Smooth muscle cell (in vitro differentiated cells): ENCODE measurements around the gene CERS2. TPM values are rescaled to one million over a fixed set of nuclear protein-coding genes. Genes with fewer than 3 reads are reported as not detected.
"Not testable (repeated sequence)": the region's sequence is repeated elsewhere in the genome, so short reads cannot be mapped to it uniquely, and the experiment has no call there.

ENCODE experiments used
- DNase-seq: peaks from one replicate; lab custom pipeline; 2025; ENCODE audit not compliant: unreplicated experiment; lab: John Stamatoyannopoulos, UW
- H2AFZ ChIP-seq: fragments of 200-600 bp; sonication (generic); 2 replicates; pipeline ENCODE4 v1.6.0; 2016; ENCODE audit warnings: antibody characterized with exemption, low read depth, mild to moderate bottlenecking
- H3F3A ChIP-seq: fragments of 200-600 bp; sonication (generic); 2 replicates; pipeline ENCODE4 v1.6.0; 2017; ENCODE audit warnings: antibody characterized with exemption, low read depth
- H3K27ac ChIP-seq: fragments of 200-600 bp; sonication (generic); 2 replicates; pipeline ENCODE4 v1.5.1; 2016; ENCODE audit warnings: low read depth, mild to moderate bottlenecking
- H3K27me3 ChIP-seq: fragments of 200-600 bp; sonication (generic); 2 replicates; pipeline ENCODE4 v1.6.1; 2016; ENCODE audit warnings: low read depth, mild to moderate bottlenecking
- H3K36me3 ChIP-seq: fragments of 200-600 bp; sonication (generic); 2 replicates; pipeline ENCODE4 v1.5.1; 2016; ENCODE audit warnings: low read depth
- H3K4me1 ChIP-seq: fragments of 200-600 bp; sonication (generic); 2 replicates; pipeline ENCODE4 v1.5.1; 2016; ENCODE audit warnings: low read depth
- H3K4me2 ChIP-seq: fragments of 200-600 bp; sonication (generic); 2 replicates; pipeline ENCODE4 v1.6.0; 2016; ENCODE audit warnings: mild to moderate bottlenecking
- H3K4me3 ChIP-seq: fragments of 200-600 bp; sonication (generic); 2 replicates; pipeline ENCODE4 v1.5.1; 2016; ENCODE audit warnings: mild to moderate bottlenecking
- H3K79me2 ChIP-seq: fragments of 200-600 bp; sonication (generic); 2 replicates; pipeline ENCODE4 v1.6.0; 2016; ENCODE audit warnings: low read depth, mild to moderate bottlenecking
- H3K9ac ChIP-seq: fragments of 200-600 bp; sonication (generic); 2 replicates; pipeline ENCODE4 v1.6.0; 2016; ENCODE audit warnings: low read depth
- H3K9me3 ChIP-seq: fragments of 200-600 bp; sonication (generic); replicated peaks from 2 replicates; pipeline ENCODE4 v1.5.1; 2016; ENCODE audit warnings: low read depth
- H4K20me1 ChIP-seq: fragments of 200-600 bp; sonication (generic); 2 replicates; pipeline ENCODE4 v1.6.0; 2016; ENCODE audit warnings: low read depth
- WGBS: methylation state at CpG from one replicate; pipeline ENCODE4 v1.1.7; 2016; ENCODE audit warnings: low lambda C conversion rate; 5-methylcytosine and 5-hydroxymethylcytosine counted together
- polyA plus RNA-seq: library from polyadenylated mRNA; unstranded; fragments of >200 nt; fragmentation: Nextera tagmentation; extraction: Ambion mirVana; gene quantifications from 2 replicates; pipeline ENCODE4 v1.2.1, GENCODE V29; 2016
- total RNA-seq: library from RNA; depleted of rRNA; stranded (reverse); fragments of >200 nt; gene quantifications from 2 replicates; pipeline ENCODE4 v1.2.3, GENCODE V29; 2014
- TF ChIP-seq, protein P1 (sequence below): fragments of 200-600 bp; sonication (generic); IDR thresholded peaks from 2 replicates; pipeline ENCODE4 v1.5.1; 2017; ENCODE audit warnings: borderline replicate concordance, mild to moderate bottlenecking, antibody characterized with exemption; ENCODE audit not compliant: insufficient read depth, poor library complexity, severe bottlenecking

The CERS2 gene
- total and polyA plus RNA-seq, 2 experiments from 2014 or later, result 80.0 to 108 TPM

- Histone ChIP-seq H3F3A (no peaks in the 10 kb centered on the region), H4K20me1 (no peaks in the 10 kb centered on the region), H3K36me3 (peaks cover 25% of the 10 kb centered on the region), H2AFZ (no peak overlapping the region), H3K4me3 (no peak overlapping the region), H3K9me3 (no peaks in the 10 kb centered on the region), H3K27me3 (no peaks in the 10 kb centered on the region), H3K79me2 (no peaks in the 10 kb centered on the region), H3K9ac (no peak overlapping the region), H3K4me2 (no peak overlapping the region), H3K4me1 (no peaks in the 10 kb centered on the region), H3K27ac (no peak overlapping the region)
- 91% methylated on average over 5 of the region's 5 CpGs for WGBS
- no peak for DNase-seq
- TF ChIP-seq, protein P1, sequence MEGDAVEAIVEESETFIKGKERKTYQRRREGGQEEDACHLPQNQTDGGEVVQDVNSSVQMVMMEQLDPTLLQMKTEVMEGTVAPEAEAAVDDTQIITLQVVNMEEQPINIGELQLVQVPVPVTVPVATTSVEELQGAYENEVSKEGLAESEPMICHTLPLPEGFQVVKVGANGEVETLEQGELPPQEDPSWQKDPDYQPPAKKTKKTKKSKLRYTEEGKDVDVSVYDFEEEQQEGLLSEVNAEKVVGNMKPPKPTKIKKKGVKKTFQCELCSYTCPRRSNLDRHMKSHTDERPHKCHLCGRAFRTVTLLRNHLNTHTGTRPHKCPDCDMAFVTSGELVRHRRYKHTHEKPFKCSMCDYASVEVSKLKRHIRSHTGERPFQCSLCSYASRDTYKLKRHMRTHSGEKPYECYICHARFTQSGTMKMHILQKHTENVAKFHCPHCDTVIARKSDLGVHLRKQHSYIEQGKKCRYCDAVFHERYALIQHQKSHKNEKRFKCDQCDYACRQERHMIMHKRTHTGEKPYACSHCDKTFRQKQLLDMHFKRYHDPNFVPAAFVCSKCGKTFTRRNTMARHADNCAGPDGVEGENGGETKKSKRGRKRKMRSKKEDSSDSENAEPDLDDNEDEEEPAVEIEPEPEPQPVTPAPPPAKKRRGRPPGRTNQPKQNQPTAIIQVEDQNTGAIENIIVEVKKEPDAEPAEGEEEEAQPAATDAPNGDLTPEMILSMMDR, result no peak
Observed at GRCh38 chr1:150944856-150945255, 29.8 kb downstream of the CERS2 start.

- peaks cover 35% of the 10 kb centered on the region for H3K36me3 ChIP-seq
- no peak for DNase-seq
Observed at GRCh38 chr1:150931773-150932172, 42.9 kb downstream of the CERS2 start.

GRCh38 chr1:150928775-150929174 is 45.9 kb downstream of the CERS2 start:
- H3K9me3 ChIP-seq, H3K27me3 ChIP-seq, H2AFZ ChIP-seq, H3K4me2 ChIP-seq, H3K9ac ChIP-seq, H3K4me1 ChIP-seq, H3F3A ChIP-seq, H4K20me1 ChIP-seq, DNase-seq, H3K4me3 ChIP-seq, H3K27ac ChIP-seq: not testable (repeated sequence)
- Histone ChIP-seq H3K79me2 (peaks cover 25% of the 10 kb centered on the region), H3K36me3 (peaks cover 33% of the 10 kb centered on the region)
- 94% methylated on average over 6 of the region's 6 CpGs for WGBS

More at GRCh38 chr1:150931773-150932172, 42.9 kb downstream of the CERS2 start:
- Histone ChIP-seq H3F3A (no peaks in the 10 kb centered on the region), H3K27ac (no peak overlapping the region), H3K9me3 (peaks cover 9% of the 10 kb centered on the region), H3K4me3 (no peak overlapping the region), H3K27me3 (no peaks in the 10 kb centered on the region), H3K79me2 (peaks cover 23% of the 10 kb centered on the region), H3K4me2 (no peak overlapping the region), H3K9ac (no peak overlapping the region), H4K20me1 (no peaks in the 10 kb centered on the region), H3K4me1 (no peaks in the 10 kb centered on the region), H2AFZ (no peak overlapping the region)
- 100% methylated on average over 1 of the region's 1 CpG for WGBS
- TF ChIP-seq, protein P1, result no peak

DNA sequence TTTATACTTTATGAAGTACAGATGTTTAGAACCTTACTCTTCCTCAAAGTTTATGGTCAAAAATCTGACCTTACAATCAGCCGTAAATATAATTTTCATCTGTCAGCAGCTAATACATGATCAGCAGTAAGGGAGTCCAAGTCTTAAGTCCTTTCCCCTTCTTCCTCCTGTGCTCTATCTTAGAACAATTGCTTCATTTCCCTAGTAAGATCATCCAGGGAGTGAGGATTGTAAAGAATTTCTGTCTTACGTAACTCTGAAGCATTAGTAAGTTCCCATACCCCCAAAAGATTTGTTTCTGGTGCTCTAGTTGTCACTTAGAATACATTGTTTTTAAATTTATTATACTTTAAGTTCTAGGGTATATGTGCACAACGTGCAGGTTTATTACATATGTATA is 46.3 kb downstream of the CERS2 start:
- TF ChIP-seq, protein P1, result no peak
- peaks cover 25% of the 10 kb centered on the region for H3K79me2 ChIP-seq
- H3K36me3 ChIP-seq, result peaks cover 32% of the 10 kb centered on the region
- H3K9me3 ChIP-seq, result peaks cover 9% of the 10 kb centered on the region
- no peak overlapping the region for H3K27ac ChIP-seq
- no peak overlapping the region for H3K4me2 ChIP-seq
- H3K4me3 ChIP-seq, result no peak overlapping the region
- H3K27me3 ChIP-seq, result no peaks in the 10 kb centered on the region
- H3K9ac ChIP-seq, result no peak overlapping the region
- DNase-seq, result no peak
- WGBS, result 98% methylated on average over 3 of the region's 3 CpGs
- no peaks in the 10 kb centered on the region for H4K20me1 ChIP-seq
- H2AFZ ChIP-seq, result no peak overlapping the region
- H3K4me1 ChIP-seq, result no peaks in the 10 kb centered on the region
- H3F3A ChIP-seq, result no peaks in the 10 kb centered on the region
